Right renal pelvis (tissue), 4 donors: ENCODE data around the gene DMTF1. TPM values are rescaled to one million over a fixed set of nuclear protein-coding genes. Genes with fewer than 3 reads are reported as not detected.
"Not testable (repeated sequence)": the region's sequence is repeated elsewhere in the genome, so short reads cannot be mapped to it uniquely, and the experiment has no call there.

Experiments used
- DNase-seq, 4 donors: peaks; one replicate each; pipeline ENCODE4 v3.0.0-alpha.2; 2013; ENCODE audit warnings: low read depth in 4 of 4, low spot score in 3 of 4, missing footprints in 1 of 4
- polyA plus RNA-seq, 4 donors: library from polyadenylated mRNA; unstranded; fragments of 120-200 nt; gene quantifications; one replicate each; pipeline ENCODE4 v1.2.1, GENCODE V29; 2013; ENCODE audit not compliant: insufficient read length in 4 of 4

DMTF1 gene
- 100 to 1,000 TPM; 136 to 184 (median 144) TPM for polyA plus RNA-seq

GRCh38 chr7:87152112-87152896 is at the start of gene DMTF1:
Gene DMTF1 (plus strand): TSS chr7:87152453. CDS start chr7:87164942, 12,489 bp downstream.
- peak; percentile 86 to 91 (median 88) for DNase-seq

GRCh38 chr7:87105401-87105800 is 46.9 kb upstream of the DMTF1 start:
- no peak for DNase-seq

- DNase-seq: no peak
These were observed 45.2 kb upstream of the DMTF1 start for GRCh38 chr7:87106974-87107612.

GRCh38 chr7:87107949-87108776 is 44.1 kb upstream of the DMTF1 start:
- no peak for DNase-seq

GRCh38 chr7:87110778-87111177 is 41.5 kb upstream of the DMTF1 start:
- no peak for DNase-seq

- no peak for DNase-seq
These were observed 40.4 kb upstream of the DMTF1 start for GRCh38 chr7:87111877-87112276.

GRCh38 chr7:87113077-87113476 is 39.2 kb upstream of the DMTF1 start:
- no peak for DNase-seq

GRCh38 chr7:87113904-87114303 is 38.3 kb upstream of the DMTF1 start:
- DNase-seq: not testable (repeated sequence)

GRCh38 chr7:87115772-87116171 is 36.5 kb upstream of the DMTF1 start:
- DNase-seq: not testable (repeated sequence)

GRCh38 chr7:87116315-87116714 is 35.9 kb upstream of the DMTF1 start:
- DNase-seq: no peak

GRCh38 chr7:87119581-87119980 is 32.7 kb upstream of the DMTF1 start:
- DNase-seq: no peak

- no peak for DNase-seq
These were observed 29.1 kb upstream of the DMTF1 start for GRCh38 chr7:87123105-87123504.

- no peak for DNase-seq
These were observed 25.2 kb upstream of the DMTF1 start for GRCh38 chr7:87127019-87127418.

GRCh38 chr7:87128861-87129267 is 23.4 kb upstream of the DMTF1 start:
- DNase-seq: peak in 1 of 4 donors; percentile 43

GRCh38 chr7:87129332-87129731 is 22.9 kb upstream of the DMTF1 start:
- DNase-seq: no peak

GRCh38 chr7:87129848-87130247 is 22.4 kb upstream of the DMTF1 start:
- DNase-seq: no peak

- no peak for DNase-seq
These were observed 20.5 kb upstream of the DMTF1 start for GRCh38 chr7:87131771-87132170.

- no peak for DNase-seq
These were observed 15.0 kb upstream of the DMTF1 start for GRCh38 chr7:87137271-87137670.

GRCh38 chr7:87139514-87139913 is 12.7 kb upstream of the DMTF1 start:
- DNase-seq: no peak

- DNase-seq: no peak
These were observed 11.9 kb upstream of the DMTF1 start for GRCh38 chr7:87140271-87140748.

GRCh38 chr7:87144173-87144657 is 8.0 kb upstream of the DMTF1 start:
- DNase-seq: no peak
